ENCODE measurements around the gene AIMP2. TPM values are rescaled to one million over a fixed set of nuclear protein-coding genes. Genes with fewer than 3 reads are reported as not detected.
A peak's percentile ranks its signal among the peaks of the same experiment; 100 is the strongest.

The AIMP2 gene
- polyA plus RNA-seq, 1 donor (not counting 4 experiments of a cell fraction or from before 2014, with no cell fraction given), result 71.0 TPM

DNA sequence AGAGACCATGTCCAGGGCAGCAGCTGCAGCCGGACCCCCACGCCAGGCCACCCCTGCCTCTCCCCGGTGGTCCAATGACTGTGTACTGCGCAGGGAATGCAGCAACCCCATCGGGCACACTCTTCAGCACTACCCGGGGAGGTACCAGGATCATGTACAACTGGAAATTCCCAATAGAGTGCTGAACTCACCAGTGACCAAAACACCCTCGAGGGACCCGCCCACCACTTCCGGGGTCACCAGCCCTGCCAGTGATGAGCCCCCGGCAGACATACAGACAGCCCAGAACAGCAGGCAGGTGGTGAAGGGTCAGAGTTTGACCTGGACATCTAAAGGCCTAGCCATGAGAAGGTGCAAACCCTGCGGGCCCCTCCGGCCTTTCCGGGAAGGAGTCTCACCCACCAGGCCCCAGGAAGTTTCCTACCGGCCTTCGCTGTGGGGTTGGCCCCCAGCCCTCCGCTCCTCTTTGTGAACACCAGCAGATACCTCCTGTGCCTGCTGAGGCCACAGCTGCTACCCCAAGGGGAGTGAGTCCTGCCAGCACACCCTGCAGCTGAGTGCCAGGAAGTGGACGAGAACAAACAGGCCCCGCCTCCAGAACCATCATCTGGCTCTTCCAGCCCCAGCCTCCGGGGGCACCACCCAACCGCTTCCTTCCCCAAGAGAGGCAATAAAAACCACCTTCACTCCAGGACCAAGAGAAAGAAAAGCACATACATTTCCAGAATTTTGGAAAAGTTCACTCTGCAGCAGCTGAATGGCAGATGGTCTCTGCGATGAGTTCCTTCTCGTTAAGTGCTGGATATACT, 17.1 kb downstream of the AIMP2 start:
- dilution Hi-C loops (cut with MboI; ENCODE audit: extremely low pct_ligation_motif_present, low sequenced_read_pairs), result no loop called here
- Histone ChIP-seq H3K79me2 (ENCODE audit: control insufficient read depth, insufficient read depth, low read length) (no peaks in the 10 kb centered on the region), H3K9me1 (ENCODE audit: control insufficient read depth, extremely low read depth, insufficient read depth, low read length) (no peaks in the 10 kb centered on the region), H3K4me1 (ENCODE audit: control insufficient read depth, extremely low read depth, insufficient read depth, low read length) (no peaks in the 10 kb centered on the region), H3K9me3 (ENCODE audit: control insufficient read depth, low read depth, low read length) (no peaks in the 10 kb centered on the region), H2AFZ (ENCODE audit: control insufficient read depth, low read length) (no peak overlapping the region), H3K36me3 (ENCODE audit: control insufficient read depth in 2 of 2, extremely low read depth in 1 of 2, insufficient read depth in 2 of 2, low read length in 2 of 2) (peaks cover 28 to 47% of the 10 kb centered on the region in 2 experiments), H3K4me2 (ENCODE audit: control insufficient read depth, extremely low read depth, insufficient read depth, low read depth, low read length) (no peak overlapping the region), H3K9ac (ENCODE audit: control insufficient read depth, extremely low read depth, insufficient read depth, low read length) (no peak overlapping the region), H3K27ac (ENCODE audit: control insufficient read depth, insufficient read depth, low read length) (no peak overlapping the region), H4K20me1 (ENCODE audit: control insufficient read depth, extremely low read depth, insufficient read depth, low read length) (no peaks in the 10 kb centered on the region), H3K4me3 (ENCODE audit: control insufficient read depth in 2 of 3, extremely low read depth in 1 of 3, insufficient read depth in 2 of 3, low read depth in 1 of 3, low read length in 3 of 3) (no peak overlapping the region), H3K27me3 (ENCODE audit: control insufficient read depth, extremely low read depth, insufficient read depth, low read length) (no peaks in the 10 kb centered on the region)
- DNase-seq (ENCODE audit: low read depth, low spot score) (no peak), FAIRE-seq (no peak)
- TF ChIP-seq EZH2 (IDR thresholded peaks at IDR 0.05; ENCODE audit: low read length), result no peak
- TF ChIP-seq, protein P1, sequence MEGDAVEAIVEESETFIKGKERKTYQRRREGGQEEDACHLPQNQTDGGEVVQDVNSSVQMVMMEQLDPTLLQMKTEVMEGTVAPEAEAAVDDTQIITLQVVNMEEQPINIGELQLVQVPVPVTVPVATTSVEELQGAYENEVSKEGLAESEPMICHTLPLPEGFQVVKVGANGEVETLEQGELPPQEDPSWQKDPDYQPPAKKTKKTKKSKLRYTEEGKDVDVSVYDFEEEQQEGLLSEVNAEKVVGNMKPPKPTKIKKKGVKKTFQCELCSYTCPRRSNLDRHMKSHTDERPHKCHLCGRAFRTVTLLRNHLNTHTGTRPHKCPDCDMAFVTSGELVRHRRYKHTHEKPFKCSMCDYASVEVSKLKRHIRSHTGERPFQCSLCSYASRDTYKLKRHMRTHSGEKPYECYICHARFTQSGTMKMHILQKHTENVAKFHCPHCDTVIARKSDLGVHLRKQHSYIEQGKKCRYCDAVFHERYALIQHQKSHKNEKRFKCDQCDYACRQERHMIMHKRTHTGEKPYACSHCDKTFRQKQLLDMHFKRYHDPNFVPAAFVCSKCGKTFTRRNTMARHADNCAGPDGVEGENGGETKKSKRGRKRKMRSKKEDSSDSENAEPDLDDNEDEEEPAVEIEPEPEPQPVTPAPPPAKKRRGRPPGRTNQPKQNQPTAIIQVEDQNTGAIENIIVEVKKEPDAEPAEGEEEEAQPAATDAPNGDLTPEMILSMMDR (optimal IDR thresholded peaks at IDR 0.05 in 1 of 3, IDR thresholded peaks at IDR 0.05 in 1 of 3, conservative IDR thresholded peaks at IDR 0.05 in 1 of 3; ENCODE audit: extremely low read depth in 1 of 3, insufficient read depth in 2 of 3, low read length in 3 of 3), result peak in 2 of 3 experiments; percentile 31 to 35

DNA sequence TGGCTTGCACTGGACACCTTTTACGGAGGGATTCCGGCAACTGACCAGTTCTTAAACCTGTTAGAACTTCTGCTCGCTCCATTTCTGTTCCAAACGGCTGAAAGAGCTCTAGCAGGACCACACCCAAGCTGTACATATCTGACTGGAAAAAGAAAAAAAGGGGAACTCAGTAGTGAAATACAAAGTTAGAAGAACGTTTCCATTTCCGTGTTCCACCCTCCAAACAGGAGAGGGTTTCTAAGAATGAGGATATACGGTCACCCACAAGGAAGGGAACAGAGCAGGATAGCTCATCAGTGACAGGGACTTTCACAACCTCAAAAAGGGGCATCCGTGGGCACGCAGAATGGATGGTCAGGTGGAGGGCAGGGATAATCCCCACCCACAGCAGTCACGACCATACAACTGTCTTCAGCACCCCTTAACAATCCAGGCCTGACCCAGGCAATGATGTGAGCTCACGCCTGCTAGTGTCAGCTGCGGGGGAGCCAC, 17.8 kb downstream of the AIMP2 start:
- Histone ChIP-seq H3K36me3 (ENCODE audit: control insufficient read depth in 2 of 2, extremely low read depth in 1 of 2, insufficient read depth in 2 of 2, low read length in 2 of 2) (peaks cover 28 to 44% of the 10 kb centered on the region in 2 experiments), H3K9me1 (ENCODE audit: control insufficient read depth, extremely low read depth, insufficient read depth, low read length) (no peaks in the 10 kb centered on the region), H3K9ac (ENCODE audit: control insufficient read depth, extremely low read depth, insufficient read depth, low read length) (no peak overlapping the region), H3K4me1 (ENCODE audit: control insufficient read depth, extremely low read depth, insufficient read depth, low read length) (no peaks in the 10 kb centered on the region), H3K27ac (ENCODE audit: control insufficient read depth, insufficient read depth, low read length) (no peak overlapping the region), H3K9me3 (ENCODE audit: control insufficient read depth, low read depth, low read length) (no peaks in the 10 kb centered on the region), H3K4me3 (ENCODE audit: control insufficient read depth in 2 of 3, extremely low read depth in 1 of 3, insufficient read depth in 2 of 3, low read depth in 1 of 3, low read length in 3 of 3) (no peak overlapping the region), H3K27me3 (ENCODE audit: control insufficient read depth, extremely low read depth, insufficient read depth, low read length) (no peaks in the 10 kb centered on the region), H4K20me1 (ENCODE audit: control insufficient read depth, extremely low read depth, insufficient read depth, low read length) (no peaks in the 10 kb centered on the region), H3K79me2 (ENCODE audit: control insufficient read depth, insufficient read depth, low read length) (peaks cover 2% of the 10 kb centered on the region), H3K4me2 (ENCODE audit: control insufficient read depth, extremely low read depth, insufficient read depth, low read depth, low read length) (no peak overlapping the region), H2AFZ (ENCODE audit: control insufficient read depth, low read length) (no peak overlapping the region)
- dilution Hi-C loops (cut with MboI; ENCODE audit: extremely low pct_ligation_motif_present, low sequenced_read_pairs), result no loop called here
- DNase-seq (ENCODE audit: low read depth, low spot score) (no peak), FAIRE-seq (no peak)
- TF ChIP-seq EZH2 (IDR thresholded peaks at IDR 0.05; ENCODE audit: low read length), result no peak
- TF ChIP-seq, protein P1 (optimal IDR thresholded peaks at IDR 0.05 in 1 of 3, IDR thresholded peaks at IDR 0.05 in 1 of 3, conservative IDR thresholded peaks at IDR 0.05 in 1 of 3; ENCODE audit: extremely low read depth in 1 of 3, insufficient read depth in 2 of 3, low read length in 3 of 3), result no peak
